ENCODE measurements around the gene TRPC6.

DNA sequence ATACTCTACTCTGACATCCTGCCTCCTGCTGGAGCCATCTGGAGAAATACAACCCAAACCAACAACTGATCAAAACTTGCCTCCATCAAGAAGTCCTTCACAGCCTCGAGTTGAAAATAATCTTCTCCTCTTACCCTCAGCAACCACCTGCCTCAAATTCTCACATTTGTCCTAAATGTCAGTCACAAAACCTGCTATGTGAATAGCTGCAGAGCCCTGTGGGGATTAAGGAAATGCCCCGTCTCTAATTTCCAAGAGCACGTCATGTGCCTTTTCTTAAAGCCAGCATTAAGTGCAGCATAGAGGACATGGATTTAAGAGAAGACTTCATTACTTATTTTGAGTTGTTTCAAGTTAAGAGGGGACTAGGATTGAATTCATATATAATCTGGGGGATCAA lies 105.9 kb downstream of the TRPC6 start:
- TF ChIP-seq EZH2 (IDR thresholded peaks at IDR 0.05; ENCODE audit: borderline replicate concordance, low read length), result no peak
- TF ChIP-seq, protein P1, sequence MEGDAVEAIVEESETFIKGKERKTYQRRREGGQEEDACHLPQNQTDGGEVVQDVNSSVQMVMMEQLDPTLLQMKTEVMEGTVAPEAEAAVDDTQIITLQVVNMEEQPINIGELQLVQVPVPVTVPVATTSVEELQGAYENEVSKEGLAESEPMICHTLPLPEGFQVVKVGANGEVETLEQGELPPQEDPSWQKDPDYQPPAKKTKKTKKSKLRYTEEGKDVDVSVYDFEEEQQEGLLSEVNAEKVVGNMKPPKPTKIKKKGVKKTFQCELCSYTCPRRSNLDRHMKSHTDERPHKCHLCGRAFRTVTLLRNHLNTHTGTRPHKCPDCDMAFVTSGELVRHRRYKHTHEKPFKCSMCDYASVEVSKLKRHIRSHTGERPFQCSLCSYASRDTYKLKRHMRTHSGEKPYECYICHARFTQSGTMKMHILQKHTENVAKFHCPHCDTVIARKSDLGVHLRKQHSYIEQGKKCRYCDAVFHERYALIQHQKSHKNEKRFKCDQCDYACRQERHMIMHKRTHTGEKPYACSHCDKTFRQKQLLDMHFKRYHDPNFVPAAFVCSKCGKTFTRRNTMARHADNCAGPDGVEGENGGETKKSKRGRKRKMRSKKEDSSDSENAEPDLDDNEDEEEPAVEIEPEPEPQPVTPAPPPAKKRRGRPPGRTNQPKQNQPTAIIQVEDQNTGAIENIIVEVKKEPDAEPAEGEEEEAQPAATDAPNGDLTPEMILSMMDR (IDR thresholded peaks at IDR 0.05; ENCODE audit: low read length), result no peak

All from OCI-LY1 (cell line).